ENCODE results near the gene RPA1.

- TF ChIP-seq CTCF (IDR thresholded peaks at IDR 0.05) (no peak), EP300 (IDR thresholded peaks at IDR 0.05) (no peak), POLR2A (IDR thresholded peaks at IDR 0.05) (no peak), POLR2AphosphoS5 (IDR thresholded peaks at IDR 0.05) (no peak)
These were observed 107.7 kb downstream of the RPA1 start for GRCh38 chr17:1937461-1937860.
